SKM-1 treated with dmso at 0.1 percent for 144 hours (cell line): ENCODE data around the gene TFAP2B.

Source experiments
- DNase-seq: peaks from one replicate; lab custom pipeline; 2025; ENCODE audit not compliant: unreplicated experiment; lab: John Stamatoyannopoulos, UW

The TFAP2B gene

GRCh38 chr6:50818673-50819072 is at the start of gene TFAP2B:
TSS of gene TFAP2B (plus strand) at chr6:50818871. CDS start at chr6:50818892, 21 bp downstream.
- no peak for DNase-seq

- no peak for DNase-seq
Observed at GRCh38 chr6:50778696-50779095, 40.0 kb upstream of the TFAP2B start.

GRCh38 chr6:50780382-50780781 is 38.3 kb upstream of the TFAP2B start:
- no peak for DNase-seq

GRCh38 chr6:50785921-50786320 is 32.8 kb upstream of the TFAP2B start:
- DNase-seq: no peak

GRCh38 chr6:50791900-50792508 is 26.7 kb upstream of the TFAP2B start:
- DNase-seq: peak; percentile 76

- DNase-seq: no peak
Observed at GRCh38 chr6:50792771-50793170, 25.9 kb upstream of the TFAP2B start.

- DNase-seq: no peak
Observed at GRCh38 chr6:50795574-50795973, 23.1 kb upstream of the TFAP2B start.

GRCh38 chr6:50804283-50804682 is 14.4 kb upstream of the TFAP2B start:
- DNase-seq: no peak

GRCh38 chr6:50807035-50807434 is 11.6 kb upstream of the TFAP2B start:
- DNase-seq: no peak

GRCh38 chr6:50815436-50816114 is 3.1 kb upstream of the TFAP2B start:
- no peak for DNase-seq

- peak; percentile 55 for DNase-seq
Observed at GRCh38 chr6:50816115-50816675, 2.5 kb upstream of the TFAP2B start.

GRCh38 chr6:50816947-50817645 is 1.6 kb upstream of the TFAP2B start:
- DNase-seq: no peak

- no peak for DNase-seq
Observed at GRCh38 chr6:50817646-50817950, 1.1 kb upstream of the TFAP2B start.

- DNase-seq: no peak
Observed at GRCh38 chr6:50818020-50818419, 651 bp upstream of the TFAP2B start.

GRCh38 chr6:50819466-50819903 is 814 bp downstream of the TFAP2B start:
- no peak for DNase-seq

GRCh38 chr6:50819904-50820868 is 1.5 kb downstream of the TFAP2B start:
- DNase-seq: no peak

- no peak for DNase-seq
Observed at GRCh38 chr6:50820869-50821264, 2.2 kb downstream of the TFAP2B start.

- DNase-seq: no peak
Observed at GRCh38 chr6:50821441-50822077, 2.9 kb downstream of the TFAP2B start.

- no peak for DNase-seq
Observed at GRCh38 chr6:50822078-50822476, 3.4 kb downstream of the TFAP2B start.
